ENCODE data around the gene RRP1. TPM values are rescaled to one million over a fixed set of nuclear protein-coding genes. Genes with fewer than 3 reads are reported as not detected.
A peak's percentile ranks its signal among the peaks of the same experiment; 100 is the strongest.

RRP1 gene, protein sequence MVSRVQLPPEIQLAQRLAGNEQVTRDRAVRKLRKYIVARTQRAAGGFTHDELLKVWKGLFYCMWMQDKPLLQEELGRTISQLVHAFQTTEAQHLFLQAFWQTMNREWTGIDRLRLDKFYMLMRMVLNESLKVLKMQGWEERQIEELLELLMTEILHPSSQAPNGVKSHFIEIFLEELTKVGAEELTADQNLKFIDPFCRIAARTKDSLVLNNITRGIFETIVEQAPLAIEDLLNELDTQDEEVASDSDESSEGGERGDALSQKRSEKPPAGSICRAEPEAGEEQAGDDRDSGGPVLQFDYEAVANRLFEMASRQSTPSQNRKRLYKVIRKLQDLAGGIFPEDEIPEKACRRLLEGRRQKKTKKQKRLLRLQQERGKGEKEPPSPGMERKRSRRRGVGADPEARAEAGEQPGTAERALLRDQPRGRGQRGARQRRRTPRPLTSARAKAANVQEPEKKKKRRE
- 73.3 and 76.7 TPM in 2 replicates for total RNA-seq (2021)
- long read RNA-seq, transcript RRP1-207 (13 exons, 3,022 nt): major isoform, 696 of 823 reads
- long read RNA-seq, partial matches to known transcripts: 49 of 823 reads
- long read RNA-seq, other reads (novel, unspliced or antisense): 78 of 823 reads

DNA sequence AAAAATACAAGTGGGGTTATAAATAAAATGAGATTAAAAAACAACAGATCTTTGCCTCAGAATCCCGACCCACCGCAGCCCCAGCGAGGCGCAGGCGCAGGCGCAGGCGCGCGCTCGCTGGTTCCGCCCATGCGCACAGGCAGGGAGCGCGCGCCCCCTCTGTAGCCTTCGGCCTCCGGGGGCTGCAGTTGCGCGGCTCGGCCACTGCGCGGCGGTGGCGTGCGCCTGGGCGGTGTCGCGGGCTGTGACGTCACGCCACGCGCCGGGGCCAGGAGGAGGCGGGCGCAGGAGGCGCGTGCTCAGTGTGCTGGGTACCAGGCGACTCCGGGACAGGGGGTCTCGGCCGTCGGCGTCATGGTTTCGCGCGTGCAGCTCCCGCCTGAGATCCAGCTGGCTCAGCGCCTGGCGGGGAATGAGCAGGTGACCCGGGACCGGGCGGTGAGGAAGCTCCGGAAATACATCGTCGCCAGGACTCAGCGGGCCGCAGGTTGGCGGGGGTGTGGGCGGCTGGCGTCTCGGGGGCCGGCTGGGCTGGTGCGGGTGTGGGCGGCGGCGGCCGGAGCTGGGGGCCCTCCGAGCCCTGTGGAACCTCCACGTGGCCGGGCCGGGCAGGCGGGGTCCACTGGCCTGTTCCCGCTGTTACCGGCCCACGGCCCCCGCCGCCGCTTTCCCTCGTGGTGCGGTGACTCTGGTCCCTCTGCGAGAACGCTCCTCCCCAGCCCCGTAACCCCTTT lies at the start of gene RRP1:
Gene RRP1, plus strand, starts transcription at position 302 of the 734 bp plus-strand sequence. Its CDS starts 53 bp downstream, at position 355.
- H3K27me3 Mint-ChIP-seq (ENCODE audit: low read depth): peaks cover 2% of the 10 kb centered on the region; the same call in 1 of the 2 replicates
- Histone ChIP-seq H3K79me1 (ENCODE audit: insufficient read depth, low read depth, low read length, poor library complexity, severe bottlenecking) (peaks cover 4% of the 10 kb centered on the region), H3K4me2 (ENCODE audit: insufficient read depth, insufficient read length, low read length) (peak within 1 kb of the TSS; percentile 93), H3K23ac (ENCODE audit: insufficient read length, low read depth, low read length) (no peak within 1 kb of the TSS), H2BK5ac (ENCODE audit: insufficient read length, low read length) (no peak within 1 kb of the TSS), H3K9me3 (ENCODE audit: control insufficient read depth, low read depth, low read length) (no peaks in the 10 kb centered on the region), H3K23me2 (ENCODE audit: insufficient read length, low read depth, low read length, poor library complexity, severe bottlenecking) (peaks cover 9% of the 10 kb centered on the region), H3K18ac (ENCODE audit: insufficient read length, low read depth, low read length) (peak within 1 kb of the TSS; percentile 93), H3K9ac (ENCODE audit: extremely low read depth, insufficient read length, low read length) (peak within 1 kb of the TSS; percentile 88), H2AK5ac (ENCODE audit: insufficient read length, low read length) (no peak within 1 kb of the TSS), H3K4ac (ENCODE audit: low read depth, low read length) (no peak within 1 kb of the TSS), H3K4me1 (ENCODE audit: insufficient read depth, low read length) (no peaks in the 10 kb centered on the region), H2BK20ac (ENCODE audit: low read depth, low read length, poor library complexity, severe bottlenecking) (no peak within 1 kb of the TSS), H4K20me1 (ENCODE audit: control insufficient read depth, insufficient read depth, insufficient read length) (no peaks in the 10 kb centered on the region), H2AFZ (ENCODE audit: low read length) (peak within 1 kb of the TSS; percentile 79), H3K56ac (ENCODE audit: insufficient read length, low read depth, low read length) (no peak within 1 kb of the TSS), H3K27ac (ENCODE audit: insufficient read length, low read depth, low read length) (no peak within 1 kb of the TSS), H3T11ph (ENCODE audit: low read length) (no peak within 1 kb of the TSS), H2BK120ac (ENCODE audit: low read depth, low read length, poor library complexity, severe bottlenecking) (no peak within 1 kb of the TSS), H2BK15ac (ENCODE audit: low read depth, low read length) (no peak within 1 kb of the TSS), H2BK12ac (ENCODE audit: insufficient read length, low read depth, low read length) (no peak within 1 kb of the TSS), H3K79me2 (ENCODE audit: insufficient read depth, low read length) (peaks cover 14% of the 10 kb centered on the region; the same call in 1 of the 2 replicates), H4K8ac (replicated peaks; ENCODE audit: insufficient read length, low read depth, low read length) (no peak within 1 kb of the TSS), H4K91ac (ENCODE audit: insufficient read length, low read depth, low read length) (no peak within 1 kb of the TSS), H3K27me3 (ENCODE audit: insufficient read depth, low read length) (no peaks in the 10 kb centered on the region), H4K5ac (ENCODE audit: insufficient read length, low read depth, low read length) (no peak within 1 kb of the TSS), H3K14ac (ENCODE audit: insufficient read depth, low read length) (peak within 1 kb of the TSS; percentile 95)
- WGBS (ENCODE audit: extremely low coverage, insufficient read length, low lambda C conversion rate): no CpG with 5 or more reads among the region's 83 CpGs
- DNase-seq: peak; percentile 91
- H3K9me3 Mint-ChIP-seq: peaks cover 3% of the 10 kb centered on the region in 2 experiments; a peak in 3 of 5 replicates
- H3K4me3 Mint-ChIP-seq: peak within 1 kb of the TSS; percentile 97 to 99
- peak within 1 kb of the TSS; percentile 62 to 98 (median 93); a peak in 5 of 7 replicates for H3K27ac Mint-ChIP-seq
- peaks cover 28 to 44% (median 38%) of the 10 kb centered on the region in 3 experiments for H3K36me3 Mint-ChIP-seq (ENCODE audit: insufficient read depth in 1 of 3, low read depth in 3 of 3)
- H3K4me1 Mint-ChIP-seq: peaks cover 3 to 11% of the 10 kb centered on the region in 2 experiments
- TF ChIP-seq, protein P1, sequence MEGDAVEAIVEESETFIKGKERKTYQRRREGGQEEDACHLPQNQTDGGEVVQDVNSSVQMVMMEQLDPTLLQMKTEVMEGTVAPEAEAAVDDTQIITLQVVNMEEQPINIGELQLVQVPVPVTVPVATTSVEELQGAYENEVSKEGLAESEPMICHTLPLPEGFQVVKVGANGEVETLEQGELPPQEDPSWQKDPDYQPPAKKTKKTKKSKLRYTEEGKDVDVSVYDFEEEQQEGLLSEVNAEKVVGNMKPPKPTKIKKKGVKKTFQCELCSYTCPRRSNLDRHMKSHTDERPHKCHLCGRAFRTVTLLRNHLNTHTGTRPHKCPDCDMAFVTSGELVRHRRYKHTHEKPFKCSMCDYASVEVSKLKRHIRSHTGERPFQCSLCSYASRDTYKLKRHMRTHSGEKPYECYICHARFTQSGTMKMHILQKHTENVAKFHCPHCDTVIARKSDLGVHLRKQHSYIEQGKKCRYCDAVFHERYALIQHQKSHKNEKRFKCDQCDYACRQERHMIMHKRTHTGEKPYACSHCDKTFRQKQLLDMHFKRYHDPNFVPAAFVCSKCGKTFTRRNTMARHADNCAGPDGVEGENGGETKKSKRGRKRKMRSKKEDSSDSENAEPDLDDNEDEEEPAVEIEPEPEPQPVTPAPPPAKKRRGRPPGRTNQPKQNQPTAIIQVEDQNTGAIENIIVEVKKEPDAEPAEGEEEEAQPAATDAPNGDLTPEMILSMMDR (conservative IDR thresholded peaks at IDR 0.05): peak; percentile 98

Measured in H9 (cell line).